GM21423 (cell line): Measurements from ENCODE around the gene UNC45B.
"Not testable (repeated sequence)": the region's sequence is repeated elsewhere in the genome, so short reads cannot be mapped to it uniquely, and the experiment has no call there.

Experiments
- ATAC-seq: cut with Tn5 transposase; IDR thresholded peaks from one replicate; pipeline ENCODE4 v1.9.1; 2021; ENCODE audit warnings: mild to moderate bottlenecking, moderate library complexity; ENCODE audit not compliant: unreplicated experiment

The UNC45B gene

GRCh38 chr17:35213412-35213940 lies 65.9 kb downstream of the UNC45B start:
- ATAC-seq, result no peak

GRCh38 chr17:35214192-35214591 lies 66.6 kb downstream of the UNC45B start:
- no peak for ATAC-seq

GRCh38 chr17:35214631-35215273 lies 67.1 kb downstream of the UNC45B start:
- ATAC-seq, result no peak

GRCh38 chr17:35217107-35217506 lies 69.5 kb downstream of the UNC45B start:
- ATAC-seq, result no peak

GRCh38 chr17:35218915-35219314 lies 71.3 kb downstream of the UNC45B start:
- ATAC-seq, result no peak

- no peak for ATAC-seq
Measured at GRCh38 chr17:35222452-35222851, 74.8 kb downstream of the UNC45B start.

- ATAC-seq, result no peak
Measured at GRCh38 chr17:35224436-35224835, 76.8 kb downstream of the UNC45B start.

GRCh38 chr17:35227546-35227945 lies 79.9 kb downstream of the UNC45B start:
- no peak for ATAC-seq

- no peak for ATAC-seq
Measured at GRCh38 chr17:35229638-35230037, 82.0 kb downstream of the UNC45B start.

GRCh38 chr17:35234315-35234714 lies 86.7 kb downstream of the UNC45B start:
- ATAC-seq, result not testable (repeated sequence)

GRCh38 chr17:35235289-35235688 lies 87.7 kb downstream of the UNC45B start:
- no peak for ATAC-seq

GRCh38 chr17:35235917-35236316 lies 88.3 kb downstream of the UNC45B start:
- ATAC-seq, result no peak

- no peak for ATAC-seq
Measured at GRCh38 chr17:35236821-35237220, 89.2 kb downstream of the UNC45B start.

- no peak for ATAC-seq
Measured at GRCh38 chr17:35238821-35239220, 91.2 kb downstream of the UNC45B start.
